ENCODE results near the gene LDLRAD3.

- TF ChIP-seq, protein P1, sequence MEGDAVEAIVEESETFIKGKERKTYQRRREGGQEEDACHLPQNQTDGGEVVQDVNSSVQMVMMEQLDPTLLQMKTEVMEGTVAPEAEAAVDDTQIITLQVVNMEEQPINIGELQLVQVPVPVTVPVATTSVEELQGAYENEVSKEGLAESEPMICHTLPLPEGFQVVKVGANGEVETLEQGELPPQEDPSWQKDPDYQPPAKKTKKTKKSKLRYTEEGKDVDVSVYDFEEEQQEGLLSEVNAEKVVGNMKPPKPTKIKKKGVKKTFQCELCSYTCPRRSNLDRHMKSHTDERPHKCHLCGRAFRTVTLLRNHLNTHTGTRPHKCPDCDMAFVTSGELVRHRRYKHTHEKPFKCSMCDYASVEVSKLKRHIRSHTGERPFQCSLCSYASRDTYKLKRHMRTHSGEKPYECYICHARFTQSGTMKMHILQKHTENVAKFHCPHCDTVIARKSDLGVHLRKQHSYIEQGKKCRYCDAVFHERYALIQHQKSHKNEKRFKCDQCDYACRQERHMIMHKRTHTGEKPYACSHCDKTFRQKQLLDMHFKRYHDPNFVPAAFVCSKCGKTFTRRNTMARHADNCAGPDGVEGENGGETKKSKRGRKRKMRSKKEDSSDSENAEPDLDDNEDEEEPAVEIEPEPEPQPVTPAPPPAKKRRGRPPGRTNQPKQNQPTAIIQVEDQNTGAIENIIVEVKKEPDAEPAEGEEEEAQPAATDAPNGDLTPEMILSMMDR (conservative IDR thresholded peaks at IDR 0.05; ENCODE audit: low read depth, low read length), result no peak
- no peak for TF ChIP-seq EZH2 (IDR thresholded peaks at IDR 0.05; ENCODE audit: low read length, unreplicated experiment)
Measured at GRCh38 chr11:36101466-36101865, 157.6 kb downstream of the LDLRAD3 start.

All from PC-3 (cell line).